HK-2 (cell line): ENCODE results near the gene SLC17A1.
"Not testable (repeated sequence)": the region's sequence is repeated elsewhere in the genome, so short reads cannot be mapped to it uniquely, and the experiment has no call there.

Experiments
- DNase-seq: peaks from one replicate; pipeline ENCODE4 v3.0.0-alpha.2; 2018; ENCODE audit not compliant: unreplicated experiment

The SLC17A1 gene

DNA sequence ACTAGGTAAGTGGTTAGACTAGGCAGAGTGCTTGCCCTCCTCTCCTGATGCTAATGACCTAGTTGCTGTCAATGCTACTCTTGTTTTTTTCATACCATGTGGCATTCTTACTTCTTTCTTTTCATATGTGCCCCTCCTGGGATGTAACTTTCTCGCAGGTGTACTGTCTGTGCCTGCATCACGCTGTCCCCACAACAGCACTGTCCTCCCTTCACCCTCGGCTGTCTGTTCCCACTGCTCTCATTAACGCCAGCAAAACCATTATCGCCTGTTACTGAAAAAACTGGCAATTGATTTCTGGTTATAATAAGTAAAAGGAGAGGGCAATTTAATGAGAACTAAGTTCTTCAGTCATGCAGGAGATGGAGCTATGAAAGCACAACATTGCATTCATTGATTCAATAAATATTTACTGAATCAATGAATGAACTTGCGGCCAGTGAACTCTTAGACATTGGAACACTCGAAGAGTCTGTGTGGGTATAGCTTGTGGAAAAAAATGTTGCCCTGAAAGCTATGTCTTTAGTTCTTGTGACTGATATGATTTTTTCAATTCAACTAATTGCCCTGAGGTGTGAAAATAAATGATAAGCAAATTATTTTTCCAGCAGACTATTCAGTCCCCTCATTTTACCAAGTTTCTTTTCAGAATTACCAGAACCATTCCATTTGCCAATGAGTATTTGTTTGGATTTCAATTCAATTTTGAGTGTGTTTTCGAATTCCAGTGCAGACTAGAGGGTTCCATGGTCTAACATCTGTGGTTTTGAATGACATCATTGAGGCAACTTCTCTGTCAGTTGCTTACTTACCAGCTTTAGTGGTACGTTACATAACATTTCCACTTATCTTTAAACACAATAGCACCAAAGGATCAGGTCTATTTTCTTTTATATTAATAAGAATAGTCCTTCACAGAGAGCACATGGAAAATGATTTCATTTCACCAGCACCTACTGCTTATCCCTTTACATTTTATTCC lies 75.2 kb downstream of the SLC17A1 start:
- no peak for DNase-seq

DNA sequence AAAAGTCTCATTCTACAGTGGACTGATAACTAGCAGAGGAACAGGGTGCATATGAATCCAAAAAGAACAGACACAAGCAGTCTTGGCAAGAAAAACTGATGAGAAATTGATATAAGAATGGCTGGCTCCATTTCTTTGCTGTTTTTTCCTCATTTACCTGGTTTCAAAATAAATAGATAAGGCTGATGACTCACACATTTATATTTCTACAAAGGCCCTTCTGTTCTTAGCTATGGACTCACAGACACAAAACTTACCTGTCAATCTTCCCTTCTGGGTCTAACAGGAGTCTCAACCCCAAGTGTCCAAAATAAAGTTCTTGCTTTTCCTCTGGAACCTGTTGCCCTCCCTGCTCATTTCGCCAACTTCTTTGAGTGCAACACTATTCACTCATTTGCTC lies 76.4 kb downstream of the SLC17A1 start:
- no peak for DNase-seq

DNA sequence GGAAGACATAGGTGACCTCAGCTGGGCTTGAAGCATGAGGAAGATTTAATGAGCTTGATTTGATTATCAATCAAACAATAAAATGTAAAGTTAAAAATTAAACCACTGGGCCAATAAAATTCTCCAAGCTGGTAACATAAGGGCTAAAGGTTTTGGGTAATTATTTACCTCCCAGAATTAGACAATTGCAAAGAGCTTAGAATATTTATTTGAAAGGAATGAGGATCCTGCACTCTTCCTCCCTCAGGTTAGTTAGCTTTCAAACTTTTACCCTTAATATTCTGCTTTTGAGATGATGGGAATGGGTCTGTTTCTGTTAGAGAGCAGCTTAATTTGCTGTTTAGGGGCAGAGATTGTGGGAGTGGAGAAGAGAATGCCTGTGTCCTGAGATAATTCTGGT lies 77.3 kb downstream of the SLC17A1 start, which contains the start of gene SLC17A4:
Gene SLC17A4, plus strand, starts transcription at position 208 of the 400 bp plus-strand sequence. CDS start 7,221 bp downstream, outside the sequence.
- no peak for DNase-seq

DNA sequence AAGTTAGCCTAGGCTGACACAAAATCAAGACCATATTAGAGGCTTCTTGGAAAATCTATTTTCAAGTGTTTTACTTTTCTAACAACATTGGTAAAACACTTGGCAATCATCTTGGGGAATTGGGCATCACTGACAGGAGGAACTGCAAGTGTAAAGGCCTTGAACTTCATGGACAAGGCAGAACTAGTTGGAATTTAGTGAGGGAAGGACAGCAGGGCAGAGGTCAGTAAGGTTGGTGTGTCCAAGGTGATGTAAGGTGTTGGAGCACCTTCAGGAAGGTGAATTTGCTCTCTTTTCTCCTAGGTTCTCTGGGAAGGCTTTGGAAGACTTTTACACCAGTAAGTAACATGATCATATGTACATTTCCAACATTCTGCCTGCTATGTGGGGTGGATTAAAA lies 78.8 kb downstream of the SLC17A1 start:
- DNase-seq, result no peak

DNA sequence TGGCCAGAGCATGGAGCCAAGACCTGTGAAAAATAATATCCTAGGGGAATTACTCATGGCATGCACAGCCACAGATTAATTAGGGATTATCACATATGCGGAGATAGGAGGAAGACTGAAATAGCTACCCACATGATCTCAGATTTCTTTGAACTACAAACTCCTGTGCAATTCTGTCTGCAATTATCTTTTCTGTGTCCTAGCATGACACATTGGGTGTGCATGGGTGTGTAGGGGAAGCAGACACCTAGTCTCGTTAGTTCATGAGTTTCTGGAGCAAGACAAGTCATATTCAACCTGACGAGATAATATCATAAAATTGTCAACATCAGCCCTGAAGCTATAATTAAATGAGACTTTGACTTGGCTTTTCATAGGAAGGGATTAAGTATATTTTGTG lies 80.9 kb downstream of the SLC17A1 start:
- DNase-seq, result no peak

DNA sequence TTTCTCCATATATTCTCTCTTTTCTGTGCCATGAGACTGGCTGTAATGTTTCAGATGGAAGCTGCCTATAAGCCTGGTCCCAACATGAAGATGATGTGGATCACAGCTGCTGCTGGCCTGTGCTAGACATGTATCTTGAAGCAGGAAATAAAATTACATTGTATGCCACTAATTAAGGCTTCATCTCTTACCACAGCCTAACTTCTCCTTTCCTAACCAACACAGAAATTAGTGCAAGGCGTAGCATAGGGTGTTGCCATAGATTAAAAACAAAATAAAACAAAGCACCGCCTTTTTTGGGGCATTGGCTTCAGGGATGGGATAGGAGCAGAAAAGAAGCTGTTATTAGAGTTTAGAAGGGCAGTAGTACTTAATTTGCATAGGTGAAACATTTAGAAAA lies 82.0 kb downstream of the SLC17A1 start:
- DNase-seq, result no peak

DNA sequence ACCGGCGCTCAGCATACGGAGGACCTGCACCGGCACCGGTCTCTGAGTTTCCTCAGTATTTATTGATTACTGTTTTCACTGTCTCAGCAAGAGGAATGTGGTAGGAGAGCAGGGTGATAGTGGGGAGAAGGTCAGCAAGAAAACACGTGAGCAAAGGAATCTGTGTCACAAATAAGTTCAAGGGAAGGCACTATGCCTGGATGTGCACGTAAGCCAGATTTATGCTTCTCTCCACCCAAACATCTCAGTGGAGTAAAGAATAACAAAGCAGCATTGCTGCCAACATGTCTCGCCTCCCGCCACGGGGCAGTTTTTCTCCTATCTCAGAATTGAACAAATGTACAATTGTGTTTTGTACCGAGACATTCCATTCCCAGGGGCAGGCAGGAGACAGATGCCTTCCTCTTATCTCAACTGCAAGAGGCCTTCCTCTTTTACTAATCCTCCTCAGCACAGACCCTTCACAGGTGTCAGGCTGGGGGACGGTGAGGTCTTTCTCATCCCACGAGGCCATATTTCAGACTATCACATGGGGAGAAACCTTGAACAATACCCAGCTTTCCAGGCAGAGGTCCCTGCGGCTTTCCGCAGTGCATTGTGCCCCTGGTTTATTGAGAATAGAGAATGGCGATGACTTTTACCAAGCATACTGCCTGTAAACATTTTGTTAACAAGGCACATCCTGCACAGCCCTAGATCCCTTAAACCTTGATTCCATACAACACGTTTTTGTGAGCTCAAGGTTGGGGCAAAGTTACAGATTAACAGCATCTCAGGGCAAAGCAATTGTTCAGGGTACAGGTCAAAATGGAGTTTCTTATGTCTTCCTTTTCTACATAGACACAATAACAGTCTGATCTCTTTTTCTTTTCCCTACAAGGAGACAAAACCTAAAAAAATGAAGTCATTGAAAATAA lies 83.0 kb downstream of the SLC17A1 start:
- DNase-seq, result not testable (repeated sequence)

DNA sequence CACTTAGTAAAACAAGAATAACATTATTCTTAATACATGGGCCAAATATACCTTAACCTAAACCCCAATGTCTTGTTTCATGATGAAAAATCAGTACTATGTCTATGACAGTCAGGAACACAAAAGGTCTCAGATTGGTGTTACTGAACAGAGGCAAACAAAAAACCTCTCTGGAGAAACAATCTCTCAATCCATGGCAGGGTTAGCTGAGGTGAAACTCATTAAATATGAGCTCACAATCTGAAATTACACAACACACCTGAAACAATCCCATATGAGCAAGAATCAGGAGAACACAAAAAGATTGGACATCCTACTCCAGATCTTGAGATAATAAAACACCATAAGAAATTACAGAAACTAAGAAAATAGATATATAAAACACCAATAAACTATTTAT lies 83.8 kb downstream of the SLC17A1 start:
- DNase-seq, result no peak

DNA sequence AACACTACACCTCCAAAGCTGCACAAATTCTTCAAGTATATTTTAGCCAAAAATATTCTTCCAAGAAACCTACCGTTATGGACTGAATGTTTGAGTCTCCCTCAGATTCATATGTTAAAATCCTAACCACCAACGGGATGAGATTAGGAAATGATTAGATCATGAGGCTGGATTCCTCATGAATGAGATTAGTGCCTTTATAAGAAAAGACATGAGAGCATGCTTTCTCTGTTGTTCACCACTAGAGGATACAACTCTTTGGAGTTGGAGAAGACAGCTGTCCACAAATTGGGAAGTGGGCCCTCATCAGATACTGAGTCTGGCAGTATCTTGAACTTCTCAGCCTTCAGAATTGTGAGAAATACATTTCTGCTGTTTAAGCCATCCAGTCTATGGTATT lies 84.4 kb downstream of the SLC17A1 start:
- no peak for DNase-seq

DNA sequence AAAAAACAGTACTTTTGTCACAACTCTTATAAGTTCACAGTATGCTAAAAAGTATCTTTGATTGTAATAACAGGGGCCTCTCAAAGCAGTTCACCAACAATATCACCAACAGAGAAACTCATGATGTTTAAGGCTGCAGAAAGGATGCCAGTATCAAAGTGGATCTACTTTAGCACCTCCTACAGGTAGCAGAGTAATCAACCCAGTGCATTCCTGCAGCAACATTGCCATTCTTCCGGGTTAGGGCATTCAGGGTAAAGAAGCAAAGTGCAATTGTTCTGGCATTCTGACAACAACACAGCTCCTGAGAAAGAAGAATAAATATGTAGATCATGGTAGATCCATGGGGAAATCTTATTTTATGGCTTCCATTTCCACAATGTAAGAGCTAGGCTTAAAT lies 84.9 kb downstream of the SLC17A1 start:
- no peak for DNase-seq

DNA sequence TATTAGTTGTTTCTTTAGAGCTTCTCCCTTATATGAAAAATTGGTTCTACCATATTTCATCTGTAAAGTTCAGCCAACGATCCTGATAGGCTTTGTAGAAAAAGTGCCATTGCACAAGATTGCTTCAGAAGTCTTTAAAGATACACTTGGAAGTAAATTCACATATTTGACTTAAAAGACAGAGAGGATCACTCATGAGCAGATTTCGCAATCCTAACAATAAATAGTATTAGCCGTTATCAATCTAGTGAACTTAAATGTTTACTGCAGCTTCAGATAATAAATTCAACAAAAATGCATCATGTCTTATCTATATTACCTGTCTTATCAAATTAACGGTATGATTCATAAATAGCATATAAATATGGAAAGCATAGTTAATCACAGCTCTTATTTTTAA lies 86.0 kb downstream of the SLC17A1 start:
- DNase-seq, result no peak

DNA sequence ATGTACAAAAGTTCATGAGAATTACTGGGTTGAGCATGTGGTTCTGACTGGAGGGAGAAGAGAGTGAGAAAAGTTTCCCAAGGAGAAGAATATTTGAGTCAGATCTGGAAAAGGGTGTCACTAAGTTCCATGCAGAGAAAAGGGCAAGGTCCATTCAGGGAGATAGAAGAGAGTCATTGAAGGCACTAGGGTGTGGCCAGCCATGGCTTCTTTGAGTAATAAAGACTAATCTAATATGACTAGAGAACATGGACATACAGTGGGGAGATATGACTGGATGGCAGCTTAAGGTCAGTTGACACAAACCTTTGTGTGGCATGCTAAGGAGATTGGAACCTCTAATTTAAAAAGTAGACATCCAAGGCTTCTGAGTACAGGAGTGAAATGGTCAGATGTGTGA lies 88.0 kb downstream of the SLC17A1 start:
- DNase-seq, result no peak

DNA sequence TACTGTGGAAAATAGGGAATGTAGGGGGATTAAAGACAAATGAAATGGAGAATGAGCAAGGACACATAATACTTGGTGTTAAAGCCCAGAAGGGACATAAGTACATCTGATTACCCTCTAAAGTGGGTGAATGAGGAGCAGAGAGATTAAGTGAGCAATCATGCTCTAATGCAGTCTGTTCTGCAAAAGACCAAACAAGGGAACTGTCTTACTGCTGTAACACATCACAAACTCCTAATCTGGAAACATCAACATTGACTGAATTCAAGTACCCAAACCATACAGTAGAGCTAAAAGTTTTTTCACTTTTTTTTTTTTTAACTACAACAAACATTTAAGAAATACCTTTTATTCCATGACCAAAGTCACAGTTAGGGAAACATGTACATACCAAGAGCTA lies 96.6 kb downstream of the SLC17A1 start:
- no peak for DNase-seq
